Left cardiac atrium (tissue), 4 donors: ENCODE measurements around the gene TRAPPC2L. TPM values are rescaled to one million over a fixed set of nuclear protein-coding genes. Genes with fewer than 3 reads are reported as not detected.

Experiments used
- ATAC-seq, 2 donors: fragments of 200-7000 bp; cut with Tn5 transposase; one replicate each; pipeline ENCODE4 v1.9.1; 2020; ENCODE audit warnings: mild to moderate bottlenecking in 2 of 2, moderate library complexity in 2 of 2
- DNase-seq: peaks from one replicate; pipeline ENCODE4 v3.0.0-alpha.2; 2020
- intact Hi-C, 2 donors: fragments of 100-400 bp; cut with DNase I; formaldehyde crosslinking; loops; one replicate each; pipeline versions ENCODE4 v1.14.1 to v1.15.1; 2022 to 2023
- total RNA-seq, 2 donors: library from RNA; stranded (reverse); fragmentation: NEBNext Ultra II Directional; extraction: Animal tissue kit (Norgen Biotek cat#: 25700); gene quantifications; one replicate each; pipeline ENCODE4 v1.2.1, GENCODE V29; 2021
- donor health status: DM: no; HTN: yes; CAD: no.
- donor health status: DM: no; HTN: yes; CAD: no; lungs with severe emphysema.
- donor health status: DM: yes; HTN: yes; CAD: no.
- donor health status: Dilated cardiomyopathy.

The TRAPPC2L gene
- total RNA-seq, 2 donors from 2014 or later = 46.0 to 54.3 TPM

DNA sequence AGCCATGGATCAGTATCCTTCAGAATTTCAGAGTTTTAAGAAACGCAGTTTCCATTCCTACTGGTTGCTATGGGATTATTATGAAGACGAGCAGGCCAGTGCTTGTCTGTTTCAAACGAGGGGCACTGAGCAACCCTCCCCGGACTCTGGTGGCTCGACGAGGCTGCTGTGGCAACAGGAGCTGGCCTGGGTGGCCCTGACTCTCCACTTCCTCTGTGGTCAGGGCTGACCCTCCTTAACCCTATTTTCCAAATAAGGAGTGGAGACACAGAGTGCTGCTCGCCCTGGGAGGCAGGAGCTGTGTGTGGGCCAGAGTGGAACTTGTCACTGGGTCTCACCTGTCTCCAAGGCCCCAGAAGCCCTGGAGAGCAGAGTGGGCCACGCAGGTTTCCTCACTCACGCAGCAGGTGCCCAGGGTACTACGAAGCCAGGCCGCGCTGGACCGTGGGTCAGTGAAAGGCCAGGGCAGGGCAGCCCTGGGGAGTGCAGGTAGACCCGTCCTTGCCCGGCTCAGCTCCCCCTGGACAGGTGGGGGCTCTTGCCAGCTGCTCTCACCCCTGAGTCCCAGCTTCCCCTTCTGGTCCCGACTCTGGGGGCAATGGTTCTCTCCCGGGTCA is 3.5 kb upstream of the TRAPPC2L start:
- intact Hi-C loops = no loop called here
- no peak for DNase-seq

DNA sequence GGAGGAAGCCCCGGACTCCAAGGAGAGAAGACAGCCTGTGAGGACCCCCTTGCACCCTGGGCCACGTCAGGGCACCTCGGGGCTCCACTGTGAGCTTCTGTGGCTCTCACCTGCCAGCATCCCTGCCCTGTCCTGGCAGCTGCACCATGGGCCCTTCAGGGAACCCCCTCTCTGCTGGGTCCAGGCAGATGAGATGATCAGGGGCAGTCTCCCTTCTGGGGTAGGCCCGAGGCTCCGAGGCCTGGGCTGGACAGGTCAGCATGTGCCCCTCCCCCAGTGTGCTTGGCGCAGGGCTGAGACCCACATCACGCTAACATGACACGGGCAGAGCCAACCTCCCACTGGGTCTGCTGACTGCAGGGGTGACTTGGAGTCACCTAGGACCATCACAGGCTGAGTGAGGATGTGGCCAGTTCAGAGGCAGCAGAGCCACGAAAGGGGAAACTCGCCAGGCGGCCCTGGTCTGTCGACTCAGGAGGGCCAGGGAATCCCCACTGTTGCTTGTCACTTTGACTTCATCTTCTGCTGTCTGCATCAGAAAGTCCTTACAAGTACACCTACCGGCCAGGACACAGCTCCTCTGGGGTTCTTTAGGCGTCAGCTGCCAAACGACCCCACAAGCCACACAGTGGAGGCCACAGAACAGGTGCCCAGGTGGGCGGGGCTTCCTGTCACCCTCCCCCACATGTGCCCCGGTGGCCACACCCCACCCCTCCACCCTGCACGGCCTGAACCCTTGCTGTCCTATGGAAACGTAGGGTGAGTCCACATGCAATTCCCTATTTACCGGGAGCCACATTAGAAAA is 2.4 kb upstream of the TRAPPC2L start:
- intact Hi-C loops = no loop called here
- ATAC-seq (no peak), DNase-seq (no peak)

More for the DNA sequence above, 3.5 kb upstream of the TRAPPC2L start:
- ATAC-seq = no peak

DNA sequence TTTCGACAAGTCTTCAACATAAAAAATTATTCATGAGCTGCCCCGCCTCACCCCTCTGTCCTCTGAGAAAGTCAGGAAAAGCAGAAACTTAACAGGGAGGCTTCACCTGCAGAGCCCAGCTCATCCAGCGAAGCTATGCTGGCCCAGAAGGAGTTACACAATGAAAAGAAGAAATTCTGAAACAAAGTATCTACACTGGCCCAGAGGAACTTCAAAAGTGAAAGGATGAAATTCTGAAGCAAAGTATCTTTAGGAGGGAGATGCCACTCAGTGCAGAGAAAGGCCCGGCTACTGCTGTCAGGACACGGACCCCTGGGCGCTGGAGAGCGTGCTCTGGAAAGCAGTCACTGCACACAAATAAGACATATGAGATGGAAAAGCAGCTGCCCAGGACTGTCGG is 1.8 kb upstream of the TRAPPC2L start:
- intact Hi-C loops = no loop called here

DNA sequence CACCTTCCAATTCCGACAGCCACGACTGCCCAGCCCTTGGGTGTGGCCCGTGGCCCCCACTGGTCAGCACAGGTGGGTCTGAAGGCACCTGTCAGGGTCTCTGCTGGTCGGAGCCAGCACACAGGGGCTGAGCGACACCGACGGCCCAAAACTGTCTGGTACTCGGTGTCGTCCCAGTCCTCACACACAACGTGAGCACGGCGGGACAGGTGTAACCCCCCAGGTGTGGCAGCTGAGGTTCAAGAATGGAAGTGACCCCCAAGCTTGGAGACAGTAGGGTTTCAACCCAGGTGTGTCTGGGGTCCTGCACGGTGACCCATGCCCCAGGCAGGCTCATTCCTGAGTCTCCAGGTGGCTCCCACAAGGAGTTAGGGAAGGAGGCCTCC is 1.2 kb upstream of the TRAPPC2L start:
- intact Hi-C loops = no loop called here
- ATAC-seq (no peak), DNase-seq (no peak)

More for the DNA sequence above, 1.8 kb upstream of the TRAPPC2L start:
- ATAC-seq = no peak
- DNase-seq = no peak

DNA sequence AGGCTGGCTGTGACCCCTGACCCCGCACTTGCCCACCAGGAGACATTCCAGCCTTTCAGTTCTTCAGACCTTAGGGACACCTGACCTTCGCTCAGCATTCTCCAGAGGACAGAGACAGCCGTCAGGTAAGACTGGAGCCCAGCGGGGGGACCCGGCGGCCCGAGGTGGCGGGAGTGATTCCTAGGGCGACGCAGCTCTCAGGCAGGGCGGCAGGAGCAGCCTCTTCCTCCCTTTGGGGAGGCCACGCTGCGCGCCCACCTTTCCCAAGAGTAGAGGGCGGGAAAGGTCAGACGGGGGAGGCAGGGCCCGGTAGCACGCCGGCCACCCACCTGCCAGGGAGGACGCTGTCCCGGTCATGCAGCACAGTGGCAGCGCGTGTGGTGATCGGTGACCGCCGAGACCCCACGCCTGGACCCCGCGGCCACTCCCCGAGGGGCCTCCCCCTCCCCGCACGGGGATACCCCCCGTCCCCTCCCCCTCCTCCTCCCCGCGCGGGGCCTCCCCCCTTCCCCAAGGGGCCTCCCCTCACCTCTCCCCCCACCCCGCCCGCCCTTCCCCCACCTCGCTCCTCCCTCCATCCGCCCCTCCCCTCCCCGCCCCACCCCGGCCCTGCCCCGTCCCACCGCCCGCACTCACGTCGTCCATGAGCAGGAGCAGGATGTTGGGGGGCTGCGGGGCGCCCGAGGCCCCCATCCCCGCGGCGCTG is 652 bp upstream of the TRAPPC2L start:
- intact Hi-C loops = no loop called here
- ATAC-seq (peak; percentile 44 to 60), DNase-seq (no peak)

DNA sequence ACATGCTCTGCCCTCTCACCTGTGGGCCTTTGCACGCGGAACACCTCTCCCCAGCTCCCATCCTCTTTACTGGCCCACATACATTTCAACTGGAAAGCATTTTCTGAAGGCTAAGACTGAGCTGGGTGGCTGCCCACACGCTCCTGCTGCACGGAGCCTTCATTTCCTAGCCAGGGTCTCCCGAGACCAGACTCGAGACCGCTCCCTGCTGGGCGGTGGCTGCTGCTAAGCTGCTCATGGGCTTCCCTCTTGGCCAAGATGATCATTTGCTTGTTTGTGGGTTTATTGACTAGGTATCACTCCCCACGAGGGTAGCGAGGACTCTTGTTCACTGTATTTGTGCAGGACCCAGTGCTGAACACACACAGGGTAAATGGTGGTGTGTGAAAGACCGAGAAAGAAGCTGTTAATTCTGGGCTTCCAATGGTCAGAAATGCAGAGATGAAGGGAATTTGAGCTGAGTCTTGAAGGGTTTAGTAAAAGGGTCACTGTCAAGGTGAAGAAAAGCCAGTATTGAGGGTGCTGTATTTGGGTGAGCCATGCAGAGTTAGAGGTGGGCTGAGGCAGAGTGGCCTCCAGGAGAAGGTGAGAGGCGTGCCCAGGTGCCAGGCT is 907 bp downstream of the TRAPPC2L start:
- ATAC-seq (peak; percentile 69 to 79), DNase-seq (peak; percentile 79)
- intact Hi-C loops = no loop called here

DNA sequence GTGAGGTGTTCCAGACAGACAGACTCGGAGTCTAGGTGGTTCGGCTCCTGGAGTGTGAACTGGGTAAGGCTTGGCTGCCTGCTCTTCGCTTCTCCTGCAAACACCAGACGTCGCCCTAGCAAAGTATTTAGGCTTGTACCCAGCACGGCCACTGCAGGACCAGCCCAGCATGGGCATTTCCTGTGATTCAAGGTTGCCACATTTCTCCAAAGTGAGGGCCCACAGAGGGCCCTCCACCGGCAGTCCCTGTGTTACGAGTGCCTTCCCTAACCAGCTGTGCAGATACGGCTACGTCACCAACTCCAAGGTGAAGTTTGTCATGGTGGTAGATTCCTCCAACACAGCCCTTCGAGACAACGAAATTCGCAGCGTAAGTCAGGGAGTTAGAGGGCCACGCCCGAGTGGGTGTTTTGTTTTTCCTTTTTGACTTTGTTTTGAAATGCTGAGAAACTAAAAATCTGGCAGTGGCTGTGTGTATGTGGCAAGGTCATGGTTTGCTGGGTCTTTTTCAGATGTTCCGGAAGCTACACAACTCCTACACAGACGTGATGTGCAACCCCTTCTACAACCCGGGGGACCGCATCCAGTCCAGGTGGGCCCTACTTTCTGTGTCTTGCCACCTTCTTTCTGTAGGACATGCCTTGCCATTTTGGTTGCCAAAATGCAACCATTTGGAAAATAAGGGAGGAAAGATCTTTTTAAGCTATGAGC is 2.6 kb downstream of the TRAPPC2L start:
- intact Hi-C loops = no loop called here
- no peak for ATAC-seq
- DNase-seq = no peak

DNA sequence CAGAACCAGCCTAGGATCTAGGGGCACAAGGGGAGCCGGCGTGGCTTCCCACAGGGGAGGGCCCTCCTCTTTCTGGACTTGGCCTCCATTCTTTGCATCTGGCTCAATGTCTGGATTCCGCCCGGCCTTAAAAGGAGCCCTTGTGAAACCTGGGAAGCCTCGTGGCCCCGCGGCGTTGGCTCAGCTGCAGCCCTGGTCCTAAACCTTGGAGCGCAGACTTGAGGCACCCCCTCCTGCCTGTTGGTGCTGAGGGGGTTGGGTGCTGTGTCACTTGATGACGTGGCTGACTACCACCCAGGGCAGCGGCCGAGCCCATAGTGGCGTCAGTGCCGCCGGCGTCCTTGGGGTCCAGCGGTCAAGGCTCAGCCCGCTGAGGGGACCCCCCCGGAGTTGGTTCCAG is 4.4 kb downstream of the TRAPPC2L start:
- intact Hi-C loops = no loop called here
- DNase-seq (no peak), ATAC-seq (no peak)

DNA sequence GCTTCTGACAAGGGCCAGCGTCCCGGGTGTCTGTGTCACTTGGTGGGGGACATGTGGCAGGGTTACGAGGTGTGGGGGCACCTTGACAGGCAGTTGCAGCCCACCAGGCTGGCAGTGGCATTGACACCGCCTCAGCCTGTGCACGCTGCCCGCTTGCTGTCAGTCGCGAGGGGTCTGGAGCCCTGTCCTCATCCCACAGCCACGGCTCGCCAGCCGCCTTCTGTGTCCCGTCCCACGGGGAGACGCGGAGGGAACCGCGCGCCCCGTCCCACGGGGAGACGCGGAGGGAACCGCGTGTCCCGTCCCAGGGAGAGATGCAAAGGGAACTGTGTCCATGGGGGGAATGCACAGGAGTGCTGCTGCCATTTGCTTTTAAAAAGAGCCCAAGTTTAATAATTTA is 6.0 kb downstream of the TRAPPC2L start:
- DNase-seq (no peak), ATAC-seq (no peak)
- intact Hi-C loops = no loop called here

DNA sequence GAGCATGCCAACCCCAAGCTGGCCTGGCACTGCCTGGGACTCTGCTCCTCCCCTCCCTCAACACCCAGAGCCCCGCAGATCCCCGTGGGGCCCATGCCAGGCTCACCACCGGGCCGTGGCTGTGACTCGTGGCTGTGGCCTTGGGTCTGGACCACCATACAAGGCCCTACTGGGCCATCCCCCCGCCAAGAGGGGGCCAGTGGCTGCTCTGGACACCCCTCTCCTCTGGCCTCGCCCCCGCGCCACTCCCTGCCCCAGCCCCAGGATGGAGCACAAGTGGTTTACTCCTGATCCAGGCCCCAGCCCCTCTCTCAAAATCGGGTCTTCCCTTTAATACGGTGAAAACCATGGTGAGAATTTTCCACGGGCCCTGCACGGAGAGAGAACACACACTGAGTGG is 6.5 kb downstream of the TRAPPC2L start:
- DNase-seq (no peak), ATAC-seq (no peak)
- intact Hi-C loops = no loop called here

DNA sequence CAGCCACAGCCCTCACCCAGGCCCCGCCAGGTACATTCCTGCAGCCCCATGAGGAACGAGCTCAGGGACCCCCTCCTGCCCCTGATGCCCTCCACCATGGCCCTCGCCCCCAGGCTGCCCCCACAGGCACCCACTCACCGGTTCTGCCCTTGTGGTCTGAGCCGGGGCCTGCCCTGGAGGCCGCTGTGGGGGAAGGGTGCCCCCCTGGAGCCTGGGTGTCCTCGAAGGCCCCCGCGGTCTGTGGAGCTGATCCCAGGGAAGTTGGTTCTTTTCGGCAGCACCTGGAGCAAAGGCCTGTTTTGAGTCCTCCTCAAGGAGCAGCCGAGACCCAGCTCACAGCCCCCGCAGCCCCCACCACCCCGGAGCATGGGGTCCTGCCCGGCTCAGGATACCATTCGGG is 7.2 kb downstream of the TRAPPC2L start:
- intact Hi-C loops = no loop called here
- ATAC-seq = no peak
- DNase-seq = no peak

DNA sequence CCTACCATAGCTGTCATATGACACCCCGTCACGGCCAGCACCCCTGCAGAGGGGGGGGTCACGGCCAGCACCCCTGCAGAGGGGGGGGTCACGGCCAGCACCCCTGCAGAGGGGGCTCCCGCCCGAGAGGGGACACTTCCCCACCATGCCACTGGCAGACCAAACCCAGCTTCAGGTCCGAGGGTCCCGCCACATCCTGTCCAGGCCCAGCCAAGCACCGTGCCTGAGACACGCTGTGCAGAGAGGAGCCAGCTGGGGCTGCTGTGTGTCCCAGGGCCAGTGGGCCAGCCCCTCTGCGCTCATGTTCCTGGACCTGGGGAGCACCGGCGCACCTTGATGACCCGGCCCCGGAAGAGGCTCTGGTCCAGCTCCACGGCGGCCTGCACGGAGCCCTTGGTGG is 7.6 kb downstream of the TRAPPC2L start:
- intact Hi-C loops = no loop called here
- no peak for DNase-seq
- ATAC-seq = no peak

DNA sequence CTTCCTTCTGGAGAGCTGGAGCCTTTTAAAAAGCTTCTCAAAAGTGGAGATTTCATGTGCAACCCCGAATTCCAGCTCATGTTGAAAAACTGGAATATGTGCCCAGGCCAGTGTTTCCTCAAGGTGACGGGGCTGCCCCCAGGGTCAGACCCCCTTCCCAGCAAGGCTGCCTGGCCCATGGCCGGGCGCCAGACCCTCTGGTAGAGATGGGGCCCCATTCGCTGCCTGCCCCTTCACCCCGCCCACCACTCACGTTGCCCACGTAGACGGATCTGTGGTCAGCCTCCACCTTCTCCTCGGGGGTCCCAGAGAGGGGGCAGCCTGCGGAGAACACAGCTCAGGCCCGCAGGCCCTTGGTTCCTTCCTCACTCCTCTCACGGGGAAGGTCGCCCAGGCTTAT is 8.4 kb downstream of the TRAPPC2L start:
- intact Hi-C loops = no loop called here
- DNase-seq (no peak), ATAC-seq (no peak)

DNA sequence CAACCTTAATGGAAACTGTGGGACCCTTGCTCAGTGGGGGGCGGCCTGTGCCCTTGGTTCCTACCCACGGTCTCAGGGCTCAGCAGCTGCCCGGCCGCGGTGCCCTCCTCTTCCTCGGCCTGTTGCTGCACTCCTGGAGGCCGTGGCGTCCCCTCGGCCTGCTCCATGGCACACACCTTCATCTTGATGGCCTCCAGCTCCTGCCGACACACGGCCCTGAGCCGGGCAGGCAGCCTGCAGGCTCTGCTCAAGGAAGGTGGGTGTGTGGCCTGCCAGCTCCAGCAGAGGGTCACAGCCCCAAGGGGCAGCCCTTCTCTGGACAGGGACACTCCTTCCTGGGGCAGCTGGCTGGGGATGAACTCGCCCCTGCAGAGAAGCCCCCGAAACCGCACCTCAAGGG is 8.8 kb downstream of the TRAPPC2L start:
- DNase-seq (no peak), ATAC-seq (no peak)
- intact Hi-C loops = no loop called here

DNA sequence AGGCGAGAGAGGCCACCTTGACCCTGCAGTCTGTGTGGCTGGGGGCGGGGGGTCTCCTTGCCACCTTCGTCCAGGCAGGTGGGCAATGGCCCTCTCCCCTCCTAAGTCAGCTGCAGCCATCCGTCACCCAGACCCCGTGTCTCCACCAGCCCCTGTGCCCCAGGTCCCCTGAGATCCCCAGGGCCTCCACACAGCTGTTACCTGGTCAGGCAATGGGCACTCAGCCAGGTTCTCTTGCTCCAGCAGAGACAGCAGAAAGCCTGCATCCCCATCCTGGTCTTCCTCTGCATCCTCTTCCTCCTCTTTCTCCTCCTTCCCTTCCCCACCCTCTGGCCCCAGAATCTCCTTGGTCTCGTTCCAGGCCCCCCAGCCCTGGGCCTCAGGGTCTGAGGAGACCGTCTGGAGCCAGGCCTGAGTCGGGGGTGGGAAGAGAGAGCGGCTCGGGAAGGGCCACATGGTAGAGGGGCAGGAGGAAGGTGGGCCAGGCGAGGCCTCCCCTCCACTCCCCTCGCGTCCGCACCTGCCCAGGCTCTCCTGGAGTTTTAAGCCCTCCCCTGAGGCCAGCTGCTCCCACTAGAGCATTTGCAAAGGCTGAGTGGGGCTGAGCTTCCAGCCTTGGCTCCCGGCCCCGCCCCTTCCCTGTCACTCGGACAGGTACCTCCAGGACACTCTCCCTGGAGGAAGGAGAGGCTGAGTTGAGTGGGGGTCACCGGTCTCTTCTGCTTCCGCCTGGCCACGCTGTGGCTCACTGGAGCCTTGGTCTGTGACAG is 9.4 kb downstream of the TRAPPC2L start, which contains the start of gene PABPN1L:
PABPN1L (minus strand) TSS at position 510 of the 770 bp plus-strand sequence; CDS start at position 456, 54 bp downstream.
- intact Hi-C loops = no loop called here
- ATAC-seq (no peak), DNase-seq (no peak)

DNA sequence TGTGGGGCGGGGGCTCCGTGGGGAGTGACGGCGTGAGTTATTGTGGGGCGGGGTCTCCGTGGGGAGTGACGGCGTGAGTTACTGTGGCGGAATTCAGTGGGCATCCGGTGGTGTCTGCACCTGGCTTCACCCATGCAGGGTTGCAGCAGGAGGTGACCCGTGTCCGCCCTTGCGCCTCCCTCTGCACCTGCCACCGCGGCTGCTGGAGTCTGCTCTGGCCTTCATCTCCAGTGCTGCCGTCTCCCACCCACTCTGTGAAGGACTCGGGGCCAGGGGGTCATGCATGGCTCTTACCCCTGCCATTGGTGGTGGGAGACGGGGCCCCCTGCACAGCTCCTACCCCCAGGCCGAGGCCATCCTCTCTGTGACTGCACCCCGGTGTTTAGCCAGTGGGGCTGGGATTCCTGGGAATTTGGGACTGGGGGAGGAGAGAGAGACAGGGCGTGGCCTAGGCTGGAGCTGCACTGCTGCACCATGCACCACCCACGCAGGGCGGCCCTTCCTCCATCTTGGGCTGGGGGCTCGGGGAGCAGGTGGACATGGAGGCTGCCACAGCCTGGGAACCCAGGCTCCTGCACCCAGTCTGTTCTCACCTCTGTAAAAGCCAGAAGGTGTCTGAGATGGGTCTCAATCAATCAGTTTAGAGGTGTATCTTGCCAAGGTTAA is 10.8 kb downstream of the TRAPPC2L start:
- intact Hi-C loops = no loop called here
- no peak for ATAC-seq
- no peak for DNase-seq

DNA sequence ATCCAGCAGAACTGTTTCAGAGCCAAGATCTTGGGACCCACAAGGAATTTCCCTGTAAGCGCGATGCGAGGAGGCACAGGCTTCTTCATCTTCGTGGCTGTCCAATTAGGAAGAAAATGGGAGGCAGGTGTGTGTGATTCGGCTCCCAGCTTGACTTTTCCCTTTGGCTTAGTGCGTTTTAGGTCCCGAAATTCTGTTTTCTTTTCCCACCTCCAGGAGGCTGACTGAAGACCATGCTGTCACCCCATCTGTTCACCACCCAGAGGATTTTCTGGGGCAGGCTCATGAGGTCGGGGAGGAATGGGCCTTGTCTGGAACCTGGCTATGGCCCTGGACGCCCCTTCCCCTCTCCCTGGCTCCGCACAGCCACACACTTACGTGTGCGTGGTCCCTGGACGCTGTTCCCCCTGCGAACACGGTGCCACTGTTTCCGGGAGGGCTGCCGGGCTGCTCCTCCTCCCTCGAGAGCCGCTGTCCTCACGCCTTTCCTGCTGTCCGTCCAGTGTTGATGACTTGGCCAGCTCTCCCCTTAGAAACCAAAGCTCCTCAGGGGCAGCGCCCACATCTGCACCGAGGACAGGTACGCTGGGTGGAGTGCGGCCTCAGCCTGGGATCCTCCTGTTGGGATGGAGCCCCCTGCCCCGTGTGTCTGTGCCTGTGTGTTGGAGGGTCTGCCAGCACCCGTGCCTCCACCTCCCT is 12.2 kb downstream of the TRAPPC2L start:
- DNase-seq (no peak), ATAC-seq (no peak)
- intact Hi-C loops = no loop called here

DNA sequence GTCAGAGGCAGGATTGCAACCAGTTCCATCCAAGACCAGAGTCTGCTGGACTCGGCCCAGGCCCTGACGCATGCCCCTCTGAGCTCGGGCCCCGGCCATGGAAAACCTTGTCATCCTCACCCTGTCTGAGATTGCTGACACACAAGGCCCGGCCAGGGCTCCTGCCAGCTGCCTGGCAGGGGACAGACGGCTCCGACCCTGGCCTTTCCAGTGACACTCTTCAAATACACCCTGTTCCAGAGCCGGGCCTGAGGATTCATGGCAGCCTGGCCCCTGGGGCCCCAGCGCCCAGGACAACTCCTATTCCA is 12.7 kb downstream of the TRAPPC2L start:
- intact Hi-C loops = no loop called here
- ATAC-seq (peak; percentile 20 to 32), DNase-seq (no peak)
